Body of pancreas (tissue), 4 donors: ENCODE data around the gene ZNF664. TPM values are rescaled to one million over a fixed set of nuclear protein-coding genes. Genes with fewer than 3 reads are reported as not detected.

Experiments
- ATAC-seq: fragments of 150-250 bp; one replicate; pipeline ENCODE4 v1.9.1; 2016
- DNase-seq, 4 donors: peaks; one replicate each; pipeline ENCODE4 v3.0.0-alpha.2; 2019
- H3K27ac ChIP-seq, 4 donors: fragments of 200-600 bp; sonication (generic); 1 replicate in 3 of 4; 2 replicates in 1 of 4; pipeline versions ENCODE4 v1.5.1 to v1.6.1; 2016 to 2019; ENCODE audit warnings: mild to moderate bottlenecking in 1 of 4, mixed read lengths in 1 of 4, moderate library complexity in 1 of 4
- H3K27me3 ChIP-seq, 2 donors: fragments of 200-600 bp; sonication (generic); one replicate each; pipeline ENCODE4 v1.6.0; 2016; ENCODE audit warnings: mild to moderate bottlenecking in 1 of 2
- H3K36me3 ChIP-seq, 2 donors: fragments of 200-600 bp; sonication (generic); replicated peaks in 1 of 2; 2 replicates each; pipeline ENCODE4 v1.5.1; 2016; ENCODE audit warnings: low read depth in 2 of 2; ENCODE audit not compliant: insufficient read depth in 1 of 2
- H3K4me1 ChIP-seq: fragments of 200-600 bp; sonication (generic); one replicate; pipeline ENCODE4 v1.6.0; 2016
- H3K4me3 ChIP-seq, 2 donors: fragments of 200-600 bp; sonication (generic); 1 replicate in 1 of 2; 2 replicates in 1 of 2; pipeline ENCODE4 v1.5.1; 2016 to 2019
- H3K9me3 ChIP-seq, 3 donors: fragments of 200-600 bp; sonication (generic); 1 replicate in 2 of 3; 2 replicates in 1 of 3; pipeline ENCODE4 v1.5.1; 2016
- POLR2A ChIP-seq, 3 donors: fragments of 450-650 bp; IDR thresholded peaks; one replicate each; pipeline ENCODE4 v1.6.1; 2016; ENCODE audit warnings: antibody characterized with exemption in 3 of 3, mild to moderate bottlenecking in 2 of 3
- WGBS, 2 donors: methylation state at CpG; one replicate each; pipeline ENCODE4 v1.1.5; 2017; 5-methylcytosine and 5-hydroxymethylcytosine counted together
- intact Hi-C: fragments of 100-400 bp; cut with DNase I; formaldehyde crosslinking; loops from one replicate; pipeline ENCODE4 v1.15.1; 2023
- total RNA-seq, 2 donors: library from RNA; depleted of rRNA; stranded (reverse); fragments of >200 nt; gene quantifications; one replicate each; pipeline ENCODE4 v1.1.0, GENCODE V29; 2016
- TF ChIP-seq, protein P1 (sequence below), 7 experiments: fragments of 450-650 bp in 4 of 7; fragments of 200-600 bp in 3 of 7; sonication (generic) in 3 of 7; IDR thresholded peaks; one replicate each; pipeline ENCODE4 v1.5.1; 2016 to 2019; ENCODE audit warnings: antibody characterized with exemption in 7 of 7

The ZNF664 gene
- total RNA-seq, 2 donors from 2014 or later, result 32.6 to 53.2 TPM

DNA sequence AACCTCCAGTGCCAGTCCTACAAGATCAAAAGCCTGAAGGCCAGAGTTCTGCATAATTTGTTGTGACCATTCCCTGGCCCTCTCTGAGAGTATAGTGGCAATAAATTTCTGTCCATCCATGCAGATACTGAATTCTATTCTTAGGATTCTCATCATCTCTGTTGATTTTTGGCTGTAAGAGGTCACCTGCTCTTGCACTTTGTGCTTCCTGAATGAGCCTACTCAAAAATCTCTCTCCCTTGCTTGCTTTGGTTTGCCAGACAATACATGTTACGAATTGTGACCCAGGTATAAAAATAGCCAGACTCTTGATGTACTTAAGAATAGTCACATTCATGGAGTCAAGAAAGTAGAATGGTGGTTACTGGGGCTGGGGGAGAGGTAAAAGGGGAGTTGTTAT, 16.7 kb downstream of the ZNF664 start:
- TF ChIP-seq POLR2A (IDR thresholded peaks at IDR 0.05), result no peak
- TF ChIP-seq, protein P1, sequence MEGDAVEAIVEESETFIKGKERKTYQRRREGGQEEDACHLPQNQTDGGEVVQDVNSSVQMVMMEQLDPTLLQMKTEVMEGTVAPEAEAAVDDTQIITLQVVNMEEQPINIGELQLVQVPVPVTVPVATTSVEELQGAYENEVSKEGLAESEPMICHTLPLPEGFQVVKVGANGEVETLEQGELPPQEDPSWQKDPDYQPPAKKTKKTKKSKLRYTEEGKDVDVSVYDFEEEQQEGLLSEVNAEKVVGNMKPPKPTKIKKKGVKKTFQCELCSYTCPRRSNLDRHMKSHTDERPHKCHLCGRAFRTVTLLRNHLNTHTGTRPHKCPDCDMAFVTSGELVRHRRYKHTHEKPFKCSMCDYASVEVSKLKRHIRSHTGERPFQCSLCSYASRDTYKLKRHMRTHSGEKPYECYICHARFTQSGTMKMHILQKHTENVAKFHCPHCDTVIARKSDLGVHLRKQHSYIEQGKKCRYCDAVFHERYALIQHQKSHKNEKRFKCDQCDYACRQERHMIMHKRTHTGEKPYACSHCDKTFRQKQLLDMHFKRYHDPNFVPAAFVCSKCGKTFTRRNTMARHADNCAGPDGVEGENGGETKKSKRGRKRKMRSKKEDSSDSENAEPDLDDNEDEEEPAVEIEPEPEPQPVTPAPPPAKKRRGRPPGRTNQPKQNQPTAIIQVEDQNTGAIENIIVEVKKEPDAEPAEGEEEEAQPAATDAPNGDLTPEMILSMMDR (IDR thresholded peaks at IDR 0.05), result no peak
- no peaks in the 10 kb centered on the region for H3K27me3 ChIP-seq
- no peaks in the 10 kb centered on the region for H3K36me3 ChIP-seq
- no peak for DNase-seq
- peaks cover 70% of the 10 kb centered on the region for H3K4me1 ChIP-seq
- H3K9me3 ChIP-seq, result no peaks in the 10 kb centered on the region
- intact Hi-C loops, result no loop called here
- ATAC-seq, result no peak
- 74 to 84% methylated on average over 1 of the region's 1 CpG for whole genome bisulfite sequencing, 2 donors
- peak overlapping the region in 3 of 4 donors; percentile 33 to 72 (median 64) for H3K27ac ChIP-seq
- H3K4me3 ChIP-seq, result no peak overlapping the region

DNA sequence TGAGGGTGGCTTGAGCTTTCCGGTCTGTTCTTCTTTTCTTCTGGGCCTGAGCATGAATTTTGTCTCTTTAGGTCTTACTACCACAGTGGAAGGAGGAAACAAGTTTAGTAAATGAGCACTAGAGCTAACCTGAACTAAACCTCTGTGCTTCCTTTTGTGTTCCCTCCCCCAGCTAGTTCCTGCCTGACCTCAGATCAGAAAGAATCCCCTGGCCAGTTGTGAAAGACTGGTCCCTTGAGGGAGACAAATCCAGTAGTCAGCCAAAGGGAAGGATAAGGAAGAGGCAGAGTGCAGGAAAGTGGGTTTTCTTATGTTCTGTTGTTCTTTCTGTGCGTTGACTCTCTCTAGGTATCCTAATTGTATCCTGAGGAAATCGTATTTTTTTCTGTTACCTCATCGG, 17.5 kb downstream of the ZNF664 start:
- no peak for TF ChIP-seq POLR2A (IDR thresholded peaks at IDR 0.05)
- TF ChIP-seq, protein P1 (IDR thresholded peaks at IDR 0.05), result no peak
- Histone ChIP-seq H3K36me3 (no peaks in the 10 kb centered on the region), H3K9me3 (no peaks in the 10 kb centered on the region), H3K27me3 (no peaks in the 10 kb centered on the region), H3K4me3 (no peak overlapping the region), H3K4me1 (peaks cover 68% of the 10 kb centered on the region), H3K27ac (peak overlapping the region in 3 of 4 donors; percentile 33 to 72 (median 64))
- intact Hi-C loops, result no loop called here
- WGBS, 2 donors, result 37 to 38% methylated on average over 4 of the region's 4 CpGs
- DNase-seq (peak in 2 of 4 donors; percentile 25 to 52), ATAC-seq (peak; percentile 60)

DNA sequence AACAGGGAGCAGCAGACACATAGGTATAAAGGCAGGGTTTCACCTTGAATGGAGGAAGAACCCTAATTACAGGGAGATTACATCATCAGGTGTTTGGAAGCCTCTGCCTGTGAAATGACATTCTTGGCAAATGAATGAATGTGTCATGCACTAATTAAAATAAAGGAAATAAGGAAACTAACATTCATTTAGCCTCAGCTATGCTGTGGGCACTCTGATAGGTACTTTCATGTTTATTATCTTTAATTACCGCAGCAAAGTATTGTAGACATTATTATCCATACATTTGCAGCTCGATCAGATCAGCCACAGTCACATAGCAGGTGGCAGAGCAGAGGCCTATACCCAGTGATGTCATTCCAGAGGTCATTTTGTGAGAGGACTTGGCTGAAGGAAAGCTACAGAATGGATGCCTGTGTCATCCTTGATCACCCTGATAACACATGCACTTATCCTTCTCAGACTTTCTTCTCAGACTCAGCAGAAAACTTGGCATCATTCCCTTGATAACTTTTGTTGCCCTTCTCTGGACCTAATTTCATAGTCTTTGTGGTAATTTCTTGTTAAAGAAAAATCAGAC, 18.4 kb downstream of the ZNF664 start:
- peak; percentile 49 for ATAC-seq
- intact Hi-C loops, result no loop called here
- TF ChIP-seq, protein P1 (IDR thresholded peaks at IDR 0.05), result no peak
- no peak for TF ChIP-seq POLR2A (IDR thresholded peaks at IDR 0.05)
- no peaks in the 10 kb centered on the region for H3K27me3 ChIP-seq
- H3K27ac ChIP-seq, result peak overlapping the region in 3 of 4 donors; percentile 33 to 72 (median 64)
- WGBS, 2 donors, result 41 to 45% methylated on average over 2 of the region's 2 CpGs
- no peaks in the 10 kb centered on the region for H3K9me3 ChIP-seq
- peaks cover 64% of the 10 kb centered on the region for H3K4me1 ChIP-seq
- no peak for DNase-seq
- H3K36me3 ChIP-seq, result no peaks in the 10 kb centered on the region
- no peak overlapping the region for H3K4me3 ChIP-seq

DNA sequence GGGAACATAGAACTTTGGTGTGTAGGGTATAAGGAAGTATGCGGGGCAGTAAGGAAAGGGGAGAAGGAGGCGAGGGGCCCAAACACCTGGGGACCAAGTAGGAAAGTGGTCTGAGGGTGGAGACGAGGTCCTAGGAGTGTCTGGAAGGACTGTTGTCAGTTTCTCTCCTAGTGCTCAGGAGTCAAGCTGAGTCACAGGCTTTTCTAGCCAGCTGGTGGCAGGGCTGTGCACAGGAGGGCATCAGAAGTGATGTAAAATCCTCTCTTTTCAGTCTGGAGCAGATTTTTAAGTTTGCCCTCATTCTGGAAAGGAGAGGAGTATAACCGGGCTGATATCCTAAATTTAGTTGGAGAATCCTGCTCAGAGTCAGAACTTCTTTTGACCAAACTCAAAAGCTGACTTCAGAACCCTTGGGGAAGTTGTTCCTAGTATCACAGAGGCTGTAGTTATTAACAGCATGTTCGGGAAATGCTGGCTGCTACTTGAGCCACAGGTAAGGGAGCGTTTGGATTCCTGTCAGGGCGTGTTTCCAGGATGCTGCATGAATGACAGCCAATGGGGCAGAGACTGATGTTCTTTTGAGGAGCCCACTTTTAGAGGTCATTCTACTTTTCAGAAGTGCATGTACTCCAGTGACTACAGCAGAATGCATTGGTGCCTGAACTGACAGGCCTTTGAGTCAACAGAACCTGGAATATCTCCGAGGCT, 19.3 kb downstream of the ZNF664 start:
- H3K4me3 ChIP-seq, result no peak overlapping the region
- intact Hi-C loops, result no loop called here

More for the DNA sequence above, 19.3 kb downstream of the ZNF664 start:
- no peak for ATAC-seq
- Histone ChIP-seq H3K36me3 (no peaks in the 10 kb centered on the region), H3K9me3 (no peaks in the 10 kb centered on the region), H3K27ac (peak overlapping the region in 3 of 4 donors; percentile 33 to 72 (median 64)), H3K4me1 (peaks cover 58% of the 10 kb centered on the region), H3K27me3 (no peaks in the 10 kb centered on the region)
- DNase-seq, result no peak
- TF ChIP-seq, protein P1 (IDR thresholded peaks at IDR 0.05), result no peak
- TF ChIP-seq POLR2A (IDR thresholded peaks at IDR 0.05), result no peak
- WGBS, 2 donors, result 67 to 71% methylated on average over 8 of the region's 8 CpGs
